Glomerular visceral epithelial cell (primary cell): Measurements from ENCODE around the gene FMO4.
"Not testable (repeated sequence)": the region's sequence is repeated elsewhere in the genome, so short reads cannot be mapped to it uniquely, and the experiment has no call there.

Experiments
- DNase-seq: peaks from one replicate; pipeline ENCODE4 v3.0.0-alpha.2; 2016; ENCODE audit errors: extremely low spot score

The FMO4 gene

GRCh38 chr1:171334024-171334640, 20.1 kb downstream of the FMO4 start:
- no peak for DNase-seq

GRCh38 chr1:171335964-171336363, 22.0 kb downstream of the FMO4 start:
- DNase-seq, result no peak

- not testable (repeated sequence) for DNase-seq
Measured at GRCh38 chr1:171339345-171339744, 25.4 kb downstream of the FMO4 start.

- DNase-seq, result no peak
Measured at GRCh38 chr1:171343727-171344472, 29.9 kb downstream of the FMO4 start.

- no peak for DNase-seq
Measured at GRCh38 chr1:171344473-171344820, 30.5 kb downstream of the FMO4 start.

- DNase-seq, result no peak
Measured at GRCh38 chr1:171345536-171345935, 31.6 kb downstream of the FMO4 start.

- DNase-seq, result no peak
Measured at GRCh38 chr1:171346881-171347280, 32.9 kb downstream of the FMO4 start.

GRCh38 chr1:171350594-171350993, 36.6 kb downstream of the FMO4 start:
- DNase-seq, result no peak

GRCh38 chr1:171351961-171352360, 38.0 kb downstream of the FMO4 start:
- DNase-seq, result no peak

GRCh38 chr1:171352554-171352953, 38.6 kb downstream of the FMO4 start:
- DNase-seq, result no peak

GRCh38 chr1:171355727-171356126, 41.7 kb downstream of the FMO4 start:
- peak; percentile 93 for DNase-seq

GRCh38 chr1:171357179-171357578, 43.2 kb downstream of the FMO4 start:
- peak; percentile 65 for DNase-seq

GRCh38 chr1:171359355-171359648, 45.3 kb downstream of the FMO4 start:
- DNase-seq, result not testable (repeated sequence)

- not testable (repeated sequence) for DNase-seq
Measured at GRCh38 chr1:171359731-171360527, 45.9 kb downstream of the FMO4 start.

GRCh38 chr1:171366085-171366484, 52.1 kb downstream of the FMO4 start:
- DNase-seq, result no peak

GRCh38 chr1:171366816-171367215, 52.8 kb downstream of the FMO4 start:
- no peak for DNase-seq

- no peak for DNase-seq
Measured at GRCh38 chr1:171367436-171367835, 53.5 kb downstream of the FMO4 start.

- no peak for DNase-seq
Measured at GRCh38 chr1:171372418-171373084, 58.6 kb downstream of the FMO4 start.

GRCh38 chr1:171373357-171374122, 59.6 kb downstream of the FMO4 start:
- not testable (repeated sequence) for DNase-seq

- no peak for DNase-seq
Measured at GRCh38 chr1:171379846-171380245, 65.9 kb downstream of the FMO4 start.

- no peak for DNase-seq
Measured at GRCh38 chr1:171381866-171382210, 67.9 kb downstream of the FMO4 start.

- no peak for DNase-seq
Measured at GRCh38 chr1:171384496-171384895, 70.5 kb downstream of the FMO4 start.
